22Rv1 (cell line): Measurements from ENCODE around the gene B3GALNT1.

Source experiments
- H3K27ac ChIP-seq: fragments of 450-650 bp; 2 replicates; pipeline ENCODE4 v1.5.1; 2017
- ZFX ChIP-seq: fragments of 450-650 bp; IDR thresholded peaks from 2 replicates; pipeline ENCODE4 v1.6.1; 2017; ENCODE audit warnings: antibody characterized with exemption, borderline replicate concordance
- TF ChIP-seq, protein P1 (sequence below): fragments of 450-650 bp; IDR thresholded peaks from 2 replicates; pipeline ENCODE4 v1.5.1; 2017; ENCODE audit warnings: mild to moderate bottlenecking

B3GALNT1 gene

DNA sequence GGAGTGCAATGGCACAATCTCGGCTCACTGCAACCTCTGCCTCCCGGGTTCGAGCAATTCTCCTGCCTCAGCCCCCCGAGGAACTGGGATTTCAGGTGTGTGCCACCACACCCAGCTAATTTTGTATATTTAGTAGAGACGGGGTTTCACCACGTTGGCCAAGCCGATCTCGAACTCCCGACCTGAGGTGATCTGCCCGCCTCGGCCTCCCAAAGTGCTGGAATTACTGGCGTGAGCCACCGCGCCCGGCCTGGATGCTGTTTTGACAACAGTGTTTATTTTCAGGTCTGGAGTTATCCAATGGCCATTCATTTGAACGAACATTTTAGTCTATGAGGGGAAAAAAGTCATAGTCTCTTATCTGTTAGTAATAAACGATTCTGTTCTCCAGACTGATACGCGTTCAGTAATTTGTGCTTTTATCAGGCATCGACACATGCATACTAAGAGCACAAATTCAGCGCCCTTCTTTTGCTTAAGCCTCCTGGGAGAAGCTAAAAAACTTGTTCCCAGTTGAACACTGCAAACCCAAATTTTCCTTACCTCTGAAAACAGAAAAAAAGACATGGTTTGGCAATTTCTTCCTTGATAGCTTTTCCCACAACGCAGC is 1.3 kb downstream of the B3GALNT1 start:
- TF ChIP-seq, protein P1, sequence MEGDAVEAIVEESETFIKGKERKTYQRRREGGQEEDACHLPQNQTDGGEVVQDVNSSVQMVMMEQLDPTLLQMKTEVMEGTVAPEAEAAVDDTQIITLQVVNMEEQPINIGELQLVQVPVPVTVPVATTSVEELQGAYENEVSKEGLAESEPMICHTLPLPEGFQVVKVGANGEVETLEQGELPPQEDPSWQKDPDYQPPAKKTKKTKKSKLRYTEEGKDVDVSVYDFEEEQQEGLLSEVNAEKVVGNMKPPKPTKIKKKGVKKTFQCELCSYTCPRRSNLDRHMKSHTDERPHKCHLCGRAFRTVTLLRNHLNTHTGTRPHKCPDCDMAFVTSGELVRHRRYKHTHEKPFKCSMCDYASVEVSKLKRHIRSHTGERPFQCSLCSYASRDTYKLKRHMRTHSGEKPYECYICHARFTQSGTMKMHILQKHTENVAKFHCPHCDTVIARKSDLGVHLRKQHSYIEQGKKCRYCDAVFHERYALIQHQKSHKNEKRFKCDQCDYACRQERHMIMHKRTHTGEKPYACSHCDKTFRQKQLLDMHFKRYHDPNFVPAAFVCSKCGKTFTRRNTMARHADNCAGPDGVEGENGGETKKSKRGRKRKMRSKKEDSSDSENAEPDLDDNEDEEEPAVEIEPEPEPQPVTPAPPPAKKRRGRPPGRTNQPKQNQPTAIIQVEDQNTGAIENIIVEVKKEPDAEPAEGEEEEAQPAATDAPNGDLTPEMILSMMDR, result no peak
- TF ChIP-seq ZFX, result no peak
- H3K27ac ChIP-seq, result peak overlapping the region; percentile 57; the same call in 1 of the 2 replicates

DNA sequence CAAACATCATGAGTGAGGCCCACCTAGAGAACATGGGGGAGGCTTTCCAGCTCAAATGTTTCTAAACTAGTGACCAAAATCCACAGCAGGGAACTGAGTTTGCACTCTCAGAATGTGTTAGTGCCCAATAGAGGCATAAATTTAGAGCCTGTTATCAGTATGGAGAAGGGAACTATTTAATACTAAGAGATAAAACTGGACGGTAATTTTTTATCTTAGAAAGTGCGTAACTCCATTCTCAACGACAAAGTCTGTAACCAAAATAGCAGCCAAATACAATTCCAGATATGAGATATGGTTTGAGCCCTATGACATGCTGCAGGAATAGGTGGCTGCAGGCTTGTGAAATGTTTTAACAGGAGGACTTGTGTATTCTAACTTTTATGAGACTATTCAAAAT is 3.5 kb downstream of the B3GALNT1 start:
- H3K27ac ChIP-seq, result no peak overlapping the region
- TF ChIP-seq, protein P1, result no peak
- TF ChIP-seq ZFX, result no peak

DNA sequence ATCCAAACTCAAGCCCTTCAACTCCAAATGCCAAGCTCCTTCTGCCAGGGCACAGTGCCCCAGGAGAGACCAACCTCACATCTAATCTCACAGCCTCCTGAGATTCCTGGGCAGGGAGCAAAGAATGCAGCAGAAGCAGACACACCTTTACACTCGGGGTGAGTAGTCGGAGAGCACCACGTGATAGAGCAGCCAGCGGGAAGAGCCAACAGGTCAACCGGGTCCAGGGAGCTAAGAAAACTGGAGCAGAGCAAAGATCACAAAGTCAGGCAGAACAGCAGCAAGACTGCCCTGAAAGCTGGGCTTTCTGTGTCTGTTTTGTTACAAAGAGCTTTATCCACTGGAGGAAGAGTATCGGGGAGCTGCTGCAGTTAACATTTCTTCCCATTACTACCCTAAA is 4.2 kb downstream of the B3GALNT1 start:
- TF ChIP-seq, protein P1, result no peak
- no peak for TF ChIP-seq ZFX

DNA sequence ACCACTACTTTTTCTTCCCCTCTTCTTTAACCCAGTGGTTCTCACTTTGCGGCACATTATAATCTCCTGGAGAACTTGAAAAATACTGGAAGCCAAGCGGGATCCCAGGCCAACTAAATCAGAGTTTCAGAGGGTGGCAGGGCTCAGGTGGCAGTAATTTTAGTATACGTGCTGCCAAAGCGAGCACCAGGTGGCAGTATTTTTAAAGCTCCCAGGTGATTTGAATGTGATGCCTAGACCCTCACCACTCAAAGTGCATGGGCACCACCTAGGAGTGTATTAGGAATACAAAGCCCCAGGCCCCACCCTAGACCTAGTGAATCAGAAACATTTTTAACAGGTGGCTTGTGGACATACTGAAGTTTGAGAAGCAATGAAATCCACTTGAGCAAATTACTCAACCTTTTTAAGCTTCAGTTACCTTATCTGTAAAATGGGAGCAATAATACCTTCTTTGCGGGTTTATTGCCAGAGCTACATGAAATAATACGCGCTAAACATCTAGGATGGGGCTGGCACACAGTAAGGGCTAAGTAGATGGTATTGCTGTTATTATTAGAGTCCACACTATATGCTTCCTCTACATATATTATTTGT is 8.3 kb downstream of the B3GALNT1 start:
- H3K27ac ChIP-seq, result no peak overlapping the region
- TF ChIP-seq, protein P1, result peak; percentile 73
- TF ChIP-seq ZFX, result no peak

More for the DNA sequence above, 4.2 kb downstream of the B3GALNT1 start:
- no peak overlapping the region for H3K27ac ChIP-seq

DNA sequence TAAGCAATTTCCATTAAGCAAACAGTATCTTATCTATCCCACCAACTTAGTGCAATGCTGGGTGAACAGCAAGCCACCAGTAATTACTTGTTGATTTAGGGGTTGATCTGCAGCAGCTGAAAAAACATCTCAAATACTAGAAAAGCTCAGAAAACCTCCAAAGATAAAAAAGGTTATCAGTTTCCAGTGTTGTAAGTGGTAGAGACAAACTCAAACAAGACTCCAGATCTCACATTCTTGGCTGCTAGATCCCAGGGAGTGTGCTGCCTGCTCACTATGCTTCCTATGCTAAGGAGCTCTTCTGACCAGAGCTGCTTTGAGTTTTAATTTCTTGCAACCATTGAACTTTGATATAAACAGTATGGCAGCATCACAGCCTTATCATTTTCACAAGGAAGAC is 11.3 kb downstream of the B3GALNT1 start:
- TF ChIP-seq ZFX, result no peak
- TF ChIP-seq, protein P1, result no peak

DNA sequence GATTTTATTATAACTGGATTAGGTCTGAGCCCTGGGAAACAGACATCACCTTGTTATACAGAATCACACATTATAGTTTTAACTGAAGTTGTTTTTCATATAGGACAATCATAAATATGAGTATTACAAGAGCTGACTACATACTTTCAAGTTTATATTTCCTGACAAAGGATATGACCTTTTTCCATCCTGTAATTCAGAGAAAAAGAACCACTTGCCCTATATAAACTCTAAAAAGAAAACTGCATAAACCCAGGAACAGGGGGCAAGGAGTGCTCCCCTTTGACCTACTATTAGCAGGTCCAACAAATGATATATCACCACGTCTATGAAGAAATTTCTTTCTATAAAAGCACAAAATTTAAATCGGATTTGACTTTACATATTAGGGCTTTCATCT is 20.9 kb downstream of the B3GALNT1 start:
- no peak for TF ChIP-seq ZFX
- TF ChIP-seq, protein P1, result no peak

More for the DNA sequence above, 11.3 kb downstream of the B3GALNT1 start:
- H3K27ac ChIP-seq, result no peak overlapping the region

DNA sequence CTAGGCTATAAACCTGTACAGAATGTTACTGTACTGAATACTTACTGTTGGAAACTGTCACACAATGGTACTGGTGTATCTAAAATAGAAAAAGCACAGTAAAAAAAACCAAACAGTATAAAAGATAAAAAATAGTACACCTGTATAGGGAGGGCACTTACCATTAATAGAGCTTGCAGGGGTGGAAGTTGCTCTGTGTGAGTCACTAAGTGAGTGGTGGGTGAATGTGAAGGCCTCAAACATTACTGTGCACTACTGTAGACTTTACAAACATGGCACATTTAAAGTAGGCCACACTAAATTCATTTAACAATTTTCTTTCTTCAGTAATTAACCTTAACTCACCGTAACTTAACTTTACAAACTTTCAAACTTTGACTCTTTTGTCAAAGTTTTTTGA is 22.0 kb downstream of the B3GALNT1 start:
- H3K27ac ChIP-seq, result no peak overlapping the region
- no peak for TF ChIP-seq ZFX
- TF ChIP-seq, protein P1, result no peak

More for the DNA sequence above, 20.9 kb downstream of the B3GALNT1 start:
- no peak overlapping the region for H3K27ac ChIP-seq
